HG03045 (cell line): Measurements from ENCODE around the gene SORL1.
"Not testable (repeated sequence)": the region's sequence is repeated elsewhere in the genome, so short reads cannot be mapped to it uniquely, and the experiment has no call there.

Experiments
- ATAC-seq: cut with Tn5 transposase; IDR thresholded peaks from one replicate; pipeline ENCODE4 v1.9.1; 2021; ENCODE audit warnings: mild to moderate bottlenecking, moderate library complexity; ENCODE audit not compliant: unreplicated experiment

The SORL1 gene

GRCh38 chr11:121608545-121609098 lies 156.5 kb downstream of the SORL1 start:
- ATAC-seq = no peak

- no peak for ATAC-seq
These were observed 158.6 kb downstream of the SORL1 start for GRCh38 chr11:121610706-121611105.

- ATAC-seq = no peak
These were observed 159.1 kb downstream of the SORL1 start for GRCh38 chr11:121611242-121611641.

GRCh38 chr11:121613724-121614123 lies 161.6 kb downstream of the SORL1 start:
- ATAC-seq = no peak

- no peak for ATAC-seq
These were observed 162.6 kb downstream of the SORL1 start for GRCh38 chr11:121614636-121615240.

GRCh38 chr11:121615501-121615900 lies 163.4 kb downstream of the SORL1 start:
- ATAC-seq = no peak

GRCh38 chr11:121618516-121618915 lies 166.4 kb downstream of the SORL1 start:
- no peak for ATAC-seq

GRCh38 chr11:121625777-121626506 lies 173.8 kb downstream of the SORL1 start:
- ATAC-seq = no peak

- ATAC-seq = no peak
These were observed 174.4 kb downstream of the SORL1 start for GRCh38 chr11:121626507-121626875.

- ATAC-seq = no peak
These were observed 174.9 kb downstream of the SORL1 start for GRCh38 chr11:121626980-121627379.

GRCh38 chr11:121630041-121630440 lies 177.9 kb downstream of the SORL1 start:
- no peak for ATAC-seq

GRCh38 chr11:121631456-121631855 lies 179.3 kb downstream of the SORL1 start:
- no peak for ATAC-seq

GRCh38 chr11:121634273-121634672 lies 182.2 kb downstream of the SORL1 start:
- ATAC-seq = no peak

- ATAC-seq = no peak
These were observed 182.8 kb downstream of the SORL1 start for GRCh38 chr11:121634889-121635288.

GRCh38 chr11:121636081-121636799 lies 184.1 kb downstream of the SORL1 start:
- ATAC-seq = no peak

GRCh38 chr11:121636800-121637176 lies 184.7 kb downstream of the SORL1 start:
- no peak for ATAC-seq

GRCh38 chr11:121637587-121637986 lies 185.5 kb downstream of the SORL1 start:
- not testable (repeated sequence) for ATAC-seq

GRCh38 chr11:121643479-121644186 lies 191.5 kb downstream of the SORL1 start:
- no peak for ATAC-seq

GRCh38 chr11:121644187-121644512 lies 192.0 kb downstream of the SORL1 start:
- no peak for ATAC-seq

GRCh38 chr11:121645001-121645400 lies 192.9 kb downstream of the SORL1 start:
- ATAC-seq = no peak

GRCh38 chr11:121645596-121645995 lies 193.5 kb downstream of the SORL1 start:
- ATAC-seq = no peak
